Fibroblast of villous mesenchyme (primary cell): ENCODE results near the gene KLF8. TPM values are rescaled to one million over a fixed set of nuclear protein-coding genes. Genes with fewer than 3 reads are reported as not detected.

Experiments
- DNase-seq: peaks from one replicate; pipeline ENCODE4 v3.0.0-alpha.2; 2010; ENCODE audit warnings: low read depth
- H3K4me3 ChIP-seq: 2 replicates; pipeline ENCODE4 v1.5.1; 2011; ENCODE audit warnings: low read depth, mild to moderate bottlenecking, low read length
- total RNA-seq: library from RNA; depleted of rRNA; stranded (reverse); fragments of >200 nt; gene quantifications from 2 replicates; pipeline ENCODE4 v1.2.3, GENCODE V29; 2012
- TF ChIP-seq, protein P1 (sequence below): IDR thresholded peaks from 2 replicates; pipeline ENCODE4 v1.5.1; 2012; ENCODE audit warnings: low read depth, mild to moderate bottlenecking, low read length; ENCODE audit not compliant: insufficient read depth

The KLF8 gene
- total RNA-seq, 1 donor, result 3.0 TPM

DNA sequence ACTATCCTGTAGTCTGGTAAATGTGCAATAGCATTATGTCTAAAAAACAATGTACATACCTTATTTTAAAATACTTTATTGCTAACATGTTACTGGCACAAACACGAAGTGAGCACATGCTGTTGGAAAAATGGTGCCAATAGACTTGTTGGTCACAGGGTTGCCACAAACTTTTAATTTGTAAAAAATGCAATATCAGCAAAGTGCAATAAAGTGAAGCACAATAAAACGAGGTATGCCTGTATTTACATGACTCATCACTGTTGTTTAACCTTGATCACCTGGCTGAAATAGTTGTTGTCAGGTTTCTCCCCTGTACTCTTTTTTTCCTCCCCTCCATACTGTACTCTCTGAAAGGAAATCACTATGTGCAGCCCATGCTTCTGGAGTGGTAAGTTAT is 56.5 kb downstream of the KLF8 start:
- no peak overlapping the region for H3K4me3 ChIP-seq
- TF ChIP-seq, protein P1, sequence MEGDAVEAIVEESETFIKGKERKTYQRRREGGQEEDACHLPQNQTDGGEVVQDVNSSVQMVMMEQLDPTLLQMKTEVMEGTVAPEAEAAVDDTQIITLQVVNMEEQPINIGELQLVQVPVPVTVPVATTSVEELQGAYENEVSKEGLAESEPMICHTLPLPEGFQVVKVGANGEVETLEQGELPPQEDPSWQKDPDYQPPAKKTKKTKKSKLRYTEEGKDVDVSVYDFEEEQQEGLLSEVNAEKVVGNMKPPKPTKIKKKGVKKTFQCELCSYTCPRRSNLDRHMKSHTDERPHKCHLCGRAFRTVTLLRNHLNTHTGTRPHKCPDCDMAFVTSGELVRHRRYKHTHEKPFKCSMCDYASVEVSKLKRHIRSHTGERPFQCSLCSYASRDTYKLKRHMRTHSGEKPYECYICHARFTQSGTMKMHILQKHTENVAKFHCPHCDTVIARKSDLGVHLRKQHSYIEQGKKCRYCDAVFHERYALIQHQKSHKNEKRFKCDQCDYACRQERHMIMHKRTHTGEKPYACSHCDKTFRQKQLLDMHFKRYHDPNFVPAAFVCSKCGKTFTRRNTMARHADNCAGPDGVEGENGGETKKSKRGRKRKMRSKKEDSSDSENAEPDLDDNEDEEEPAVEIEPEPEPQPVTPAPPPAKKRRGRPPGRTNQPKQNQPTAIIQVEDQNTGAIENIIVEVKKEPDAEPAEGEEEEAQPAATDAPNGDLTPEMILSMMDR, result no peak
- DNase-seq, result no peak

DNA sequence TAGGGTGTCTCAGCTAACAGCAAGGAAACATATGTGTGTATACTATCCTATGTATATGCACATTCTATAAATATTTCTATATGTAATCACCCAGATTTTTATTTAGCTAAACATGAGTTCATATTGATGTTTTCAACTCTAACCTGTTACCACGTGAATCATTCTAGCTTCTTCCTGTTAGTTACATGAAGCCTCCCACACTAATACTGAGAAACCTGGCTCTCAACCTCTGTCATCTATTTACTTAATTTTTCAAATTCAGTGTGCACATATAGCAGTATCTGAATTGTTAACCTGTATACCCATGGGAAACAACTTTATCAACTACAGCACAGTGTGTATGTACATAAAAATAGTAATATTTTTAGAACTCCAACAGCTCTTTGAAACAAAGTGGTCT is 57.3 kb downstream of the KLF8 start:
- TF ChIP-seq, protein P1, result no peak
- H3K4me3 ChIP-seq, result no peak overlapping the region
- no peak for DNase-seq

DNA sequence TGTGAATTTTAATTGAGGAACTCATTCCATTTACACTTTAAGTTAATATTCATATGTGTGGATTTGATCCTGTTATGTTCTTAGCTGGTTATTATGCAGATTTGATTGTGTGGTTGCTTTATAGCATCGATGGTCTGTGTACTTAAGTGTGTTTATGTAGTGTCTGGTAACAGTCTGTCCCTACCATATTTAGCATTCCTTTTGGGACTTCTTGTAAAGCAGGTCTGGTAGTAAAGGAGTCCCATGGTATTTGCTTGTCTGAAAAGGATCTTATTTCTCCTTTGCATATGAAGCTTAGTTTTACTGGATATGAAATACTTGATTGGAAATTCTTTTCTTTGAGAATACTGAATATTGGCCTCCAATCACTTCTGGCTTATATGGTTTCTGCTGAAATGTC is 76.6 kb downstream of the KLF8 start:
- no peak for DNase-seq

DNA sequence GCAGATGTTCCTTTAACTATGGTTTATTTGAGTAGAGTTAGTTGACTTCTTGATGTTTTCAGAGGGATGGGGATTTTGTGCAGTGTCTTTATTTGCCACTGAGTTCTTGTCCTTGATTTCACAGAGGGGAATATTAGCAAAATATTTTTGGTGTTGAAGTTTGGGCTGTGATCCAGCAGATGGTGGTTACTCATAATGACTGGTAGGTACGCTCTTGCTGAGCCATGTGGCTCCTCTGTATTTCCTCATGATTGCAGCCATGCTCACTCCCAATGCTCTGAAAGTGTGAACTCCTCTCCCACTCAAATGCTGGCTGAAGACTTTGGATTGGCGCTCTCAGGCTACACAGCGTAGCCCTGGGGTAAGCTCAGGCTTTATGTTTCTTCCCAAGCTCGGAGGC is 77.7 kb downstream of the KLF8 start:
- no peak for DNase-seq
- H3K4me3 ChIP-seq, result no peak overlapping the region
- TF ChIP-seq, protein P1, result no peak

More for the DNA sequence above, 76.6 kb downstream of the KLF8 start:
- TF ChIP-seq, protein P1, result no peak
- H3K4me3 ChIP-seq, result no peak overlapping the region

DNA sequence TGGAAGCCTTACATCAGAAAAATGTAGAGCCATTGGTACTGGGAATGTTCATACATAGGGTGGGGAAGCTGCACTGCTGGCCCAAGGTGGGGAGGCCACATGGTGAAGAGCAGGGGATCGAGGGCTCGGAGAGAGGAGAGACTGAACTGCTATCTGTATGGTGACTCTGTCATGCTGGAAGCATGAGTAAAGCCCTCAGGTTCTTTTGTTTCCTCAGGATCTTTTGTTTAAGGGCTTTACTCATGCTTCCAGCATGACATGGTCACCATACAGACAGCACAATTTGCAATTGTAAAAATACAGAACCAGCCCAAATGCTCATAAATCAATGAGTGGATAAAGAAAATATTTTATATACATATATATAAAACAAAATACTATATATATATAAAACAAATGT is 78.4 kb downstream of the KLF8 start:
- DNase-seq, result no peak
- no peak overlapping the region for H3K4me3 ChIP-seq
- TF ChIP-seq, protein P1, result no peak

DNA sequence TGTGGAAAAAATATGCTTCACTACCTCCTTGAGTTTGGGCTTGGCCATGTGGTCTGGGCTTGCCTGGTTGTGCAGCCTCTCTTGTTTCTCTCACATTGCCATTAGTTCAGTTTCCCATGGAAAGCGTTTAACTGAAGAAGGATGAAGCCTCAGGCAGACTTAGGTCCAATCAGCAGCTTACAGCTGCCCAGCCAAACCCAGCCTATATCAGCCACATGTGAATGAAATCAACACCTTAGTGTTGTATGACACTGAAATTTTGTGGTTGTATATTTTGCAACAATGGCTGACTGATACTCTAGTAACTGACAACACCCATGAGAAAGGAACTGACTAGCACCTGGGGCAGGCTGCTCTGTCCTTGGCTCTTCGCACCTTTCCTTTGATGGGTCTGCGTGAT is 81.2 kb downstream of the KLF8 start:
- TF ChIP-seq, protein P1, result no peak

DNA sequence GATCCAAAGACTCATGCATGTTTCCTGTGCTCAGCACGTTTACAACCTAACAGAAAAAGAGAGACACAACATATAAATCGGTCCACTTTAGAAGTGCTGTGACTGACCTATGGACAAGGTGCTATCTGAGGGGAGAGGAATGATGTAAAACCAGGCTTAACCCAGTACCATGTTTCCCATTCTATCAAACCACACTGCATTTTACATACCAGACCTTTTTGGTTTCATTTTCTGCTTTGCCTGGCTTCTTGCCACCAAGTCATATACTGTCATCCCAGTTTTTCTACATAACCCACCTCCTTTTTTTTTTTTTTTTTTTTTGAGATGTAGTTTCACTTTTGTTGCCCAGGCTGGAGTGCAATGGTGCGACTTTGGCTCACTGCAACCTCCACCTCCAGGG is 82.2 kb downstream of the KLF8 start:
- TF ChIP-seq, protein P1, result no peak
- H3K4me3 ChIP-seq, result no peak overlapping the region
- DNase-seq, result no peak

More for the DNA sequence above, 81.2 kb downstream of the KLF8 start:
- DNase-seq, result no peak
- no peak overlapping the region for H3K4me3 ChIP-seq
